Measurements from ENCODE around the gene ACSS3.

GRCh38 chr12:81161680-81162079 is 83.8 kb downstream of the ACSS3 start:
- no peak for TF ChIP-seq ZBTB11 (CRISPR knock-in tag; IDR thresholded peaks at IDR 0.05)
- TF ChIP-seq NR4A1 (CRISPR knock-in tag; IDR thresholded peaks at IDR 0.05): no peak
- TF ChIP-seq NR4A1 (tag; IDR thresholded peaks at IDR 0.05): no peak
- TF ChIP-seq MAX (CRISPR knock-in tag; IDR thresholded peaks at IDR 0.05): no peak
- no peak for TF ChIP-seq SMC3 (conservative IDR thresholded peaks at IDR 0.05; ENCODE audit: insufficient read depth, low read depth, low read length)
- no peak for TF ChIP-seq ZNF764 (CRISPR knock-in tag; IDR thresholded peaks at IDR 0.05; ENCODE audit: low read depth)
- TF ChIP-seq CTCF (IDR thresholded peaks at IDR 0.05 in 2 of 3, conservative IDR thresholded peaks at IDR 0.05 in 1 of 3; ENCODE audit: insufficient read depth in 2 of 3, low read depth in 1 of 3, low read length in 3 of 3): no peak
- TF ChIP-seq CREB3L1 (IDR thresholded peaks at IDR 0.05; ENCODE audit: borderline replicate concordance, low read depth): no peak
- no peak for TF ChIP-seq TCF7L2 (IDR thresholded peaks at IDR 0.05; ENCODE audit: low read depth, low read length)
- TF ChIP-seq ATF3 (IDR thresholded peaks at IDR 0.05): no peak
- TF ChIP-seq ATF3 (CRISPR knock-in tag; conservative IDR thresholded peaks at IDR 0.05): no peak
- no peak for TF ChIP-seq BRD9 (IDR thresholded peaks at IDR 0.05; ENCODE audit: low read depth, partially characterized antibody)

Measured in K562 (cell line).